Endodermal cell (in vitro differentiated cells): ENCODE measurements around the gene UTS2. TPM values are rescaled to one million over a fixed set of nuclear protein-coding genes. Genes with fewer than 3 reads are reported as not detected.

Source experiments
- DNase-seq: peaks from one replicate; pipeline ENCODE4 v3.0.0-alpha.2; 2017
- H3K27ac ChIP-seq: 2 replicates; pipeline ENCODE4 v1.5.1; 2013; ENCODE audit warnings: mild to moderate bottlenecking, low read depth, low read length, moderate library complexity
- H3K27me3 ChIP-seq: 2 replicates; pipeline ENCODE4 v1.6.1; 2013; ENCODE audit warnings: mild to moderate bottlenecking, low read length, moderate library complexity; ENCODE audit not compliant: insufficient read depth, control insufficient read depth, poor library complexity, severe bottlenecking
- H3K36me3 ChIP-seq: 2 replicates; pipeline ENCODE4 v1.7.0; 2013; ENCODE audit warnings: mild to moderate bottlenecking, low read length, moderate library complexity; ENCODE audit not compliant: control insufficient read depth, insufficient read depth
- H3K4me1 ChIP-seq: one replicate; pipeline ENCODE4 v1.7.0; 2013; ENCODE audit warnings: low read length; ENCODE audit not compliant: control insufficient read depth, insufficient read depth
- H3K4me3 ChIP-seq: 2 replicates; pipeline ENCODE4 v1.5.1; 2013; ENCODE audit warnings: mild to moderate bottlenecking, low read length, moderate library complexity
- H3K9ac ChIP-seq: 2 replicates; pipeline ENCODE4 v1.6.1; 2013; ENCODE audit warnings: mild to moderate bottlenecking, low read length, moderate library complexity; ENCODE audit not compliant: poor library complexity, severe bottlenecking; ENCODE audit errors: extremely low read depth
- H3K9me3 ChIP-seq: 2 replicates; pipeline ENCODE4 v1.6.1; 2013; ENCODE audit warnings: mild to moderate bottlenecking, low read length, moderate library complexity; ENCODE audit not compliant: control insufficient read depth
- H3K27ac Mint-ChIP-seq: 2 replicates; pipeline ENCODE4 v1.8.0; 2020; ENCODE audit warnings: mixed read lengths
- H3K27me3 Mint-ChIP-seq: 2 replicates; pipeline ENCODE4 v1.8.0; 2021; ENCODE audit warnings: mild to moderate bottlenecking, mixed read lengths; ENCODE audit not compliant: insufficient read depth
- H3K36me3 Mint-ChIP-seq: 2 replicates; pipeline ENCODE4 v1.8.0; 2020; ENCODE audit warnings: low read depth, mixed read lengths
- H3K4me1 Mint-ChIP-seq: 2 replicates; pipeline ENCODE4 v1.8.0; 2020; ENCODE audit warnings: mixed read lengths
- H3K4me3 Mint-ChIP-seq: 2 replicates; pipeline ENCODE4 v1.8.0; 2020; ENCODE audit warnings: mild to moderate bottlenecking, moderate library complexity, mixed read lengths
- H3K9me3 Mint-ChIP-seq: 2 replicates; pipeline ENCODE4 v1.8.0; 2020; ENCODE audit warnings: mild to moderate bottlenecking, mixed read lengths
- CTCF ChIP-seq: fragments of 200-600 bp; sonication (generic); conservative IDR thresholded peaks from 2 replicates; pipeline ENCODE4 v1.5.0; 2021; ENCODE audit warnings: antibody characterized with exemption, mild to moderate bottlenecking
- WGBS, 2 experiments: methylation state at CpG; one replicate each; pipeline versions ENCODE4 v1.1.5 to v1.1.7; 2013; ENCODE audit warnings: missing lambda C conversion rate in 2 of 2, mixed read lengths in 1 of 2; ENCODE audit not compliant: insufficient coverage in 1 of 2, insufficient read length in 1 of 2; 5-methylcytosine and 5-hydroxymethylcytosine counted together
- total RNA-seq, 2 donors: library from RNA; stranded (reverse); fragmentation: NEBNext Ultra II Directional in 1 of 2; extraction: Animal tissue kit (Norgen Biotek cat#: 25700) in 1 of 2; gene quantifications; 2 replicates in 1 of 2; 3 replicates in 1 of 2; pipeline ENCODE4 v1.2.1, GENCODE V29; 2021

The UTS2 gene
- total RNA-seq, 2 donors from 2014 or later = not detected

DNA sequence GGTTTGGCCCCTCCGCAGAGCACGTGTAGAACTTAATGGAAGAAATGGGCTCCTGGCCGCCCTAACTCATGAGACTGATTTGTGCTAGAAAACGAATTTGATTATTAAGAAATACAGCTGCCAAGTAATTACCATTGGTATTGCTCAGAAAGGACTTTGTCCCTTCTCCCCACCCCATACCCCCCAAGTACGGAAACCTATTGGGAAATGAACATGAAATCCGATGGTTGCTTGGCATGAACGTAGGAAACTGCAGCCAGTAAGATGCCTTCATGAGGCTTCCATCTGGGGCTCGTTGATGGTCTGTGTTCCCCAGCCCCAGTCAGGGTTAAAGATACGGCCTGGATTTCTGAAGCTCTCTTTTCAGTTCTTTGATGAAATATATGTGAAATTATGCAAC lies 47.4 kb downstream of the UTS2 start:
- H3K4me1 Mint-ChIP-seq = no peaks in the 10 kb centered on the region

More for the DNA sequence above, 47.4 kb downstream of the UTS2 start:
- Histone ChIP-seq H3K27ac (no peak overlapping the region), H3K9me3 (no peaks in the 10 kb centered on the region), H3K36me3 (no peaks in the 10 kb centered on the region), H3K4me3 (no peak overlapping the region), H3K4me1 (no peaks in the 10 kb centered on the region), H3K9ac (no peak overlapping the region), H3K27me3 (no peaks in the 10 kb centered on the region)
- Mint-ChIP-seq H3K36me3 (peaks cover 5% of the 10 kb centered on the region), H3K9me3 (no peaks in the 10 kb centered on the region), H3K27me3 (no peaks in the 10 kb centered on the region), H3K4me3 (no peak overlapping the region), H3K27ac (no peak overlapping the region)
- no peak for TF ChIP-seq CTCF
- DNase-seq = no peak
- WGBS, 2 experiments = 89 to 90% methylated on average over 8 to 9 of the region's 9 CpGs

Other genes with a start within 250 kb of the UTS2 start
- 10 to 100 TPM; 53.2 to 60.2 TPM for gene VAMP3, start 81.8 kb downstream of the UTS2 start, total RNA-seq
- gene PER3, start 68.8 kb downstream of the UTS2 start, total RNA-seq = 1 to 10 TPM; 3.9 to 6.3 TPM
- gene TNFRSF9, start 87.8 kb upstream of the UTS2 start, total RNA-seq = not detected
- 100 to 1,000 TPM; 304 to 378 TPM for gene PARK7, start 108.6 kb upstream of the UTS2 start, total RNA-seq
- gene ERRFI1, start 173.2 kb upstream of the UTS2 start, total RNA-seq = 10 to 100 TPM; 61.4 to 72.5 TPM